Fibroblast of lung (primary cell): ENCODE data around the gene RCAN2.

Source experiments
- EZH2 ChIP-seq: IDR thresholded peaks from 2 replicates; pipeline ENCODE4 v1.5.1; 2012; ENCODE audit warnings: low read length, control low read depth, mild to moderate bottlenecking; ENCODE audit errors: missing control alignments
- TF ChIP-seq, protein P1 (sequence below), 2 donors: IDR thresholded peaks in 1 of 2; conservative IDR thresholded peaks in 1 of 2; 1 replicate in 1 of 2; 2 replicates in 1 of 2; pipeline ENCODE4 v1.5.1; 2011 to 2012; ENCODE audit warnings: low read length in 2 of 2, control low read depth in 1 of 2, inconsistent platforms in 1 of 2, low read depth in 1 of 2, mild to moderate bottlenecking in 1 of 2

DNA sequence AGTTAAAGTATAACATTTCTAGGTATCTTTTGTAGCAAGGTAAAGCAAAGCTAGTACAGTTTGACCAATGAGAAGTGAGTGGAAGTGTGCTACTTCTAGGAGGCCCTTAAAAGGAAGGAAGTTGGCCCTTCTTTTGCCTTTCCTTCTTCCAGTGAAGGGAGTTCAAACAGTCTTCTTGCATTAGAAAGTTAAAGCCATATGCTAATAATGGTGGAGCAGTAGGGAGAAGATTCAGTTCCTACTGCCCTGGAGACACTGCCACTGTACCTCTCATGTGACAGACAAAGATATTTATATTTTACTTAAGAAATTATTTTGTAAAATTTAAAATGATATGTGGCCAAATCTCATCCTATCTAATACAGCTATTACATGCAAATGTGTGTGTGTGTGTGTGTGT lies 26.0 kb upstream of the RCAN2 start:
- TF ChIP-seq, protein P1, sequence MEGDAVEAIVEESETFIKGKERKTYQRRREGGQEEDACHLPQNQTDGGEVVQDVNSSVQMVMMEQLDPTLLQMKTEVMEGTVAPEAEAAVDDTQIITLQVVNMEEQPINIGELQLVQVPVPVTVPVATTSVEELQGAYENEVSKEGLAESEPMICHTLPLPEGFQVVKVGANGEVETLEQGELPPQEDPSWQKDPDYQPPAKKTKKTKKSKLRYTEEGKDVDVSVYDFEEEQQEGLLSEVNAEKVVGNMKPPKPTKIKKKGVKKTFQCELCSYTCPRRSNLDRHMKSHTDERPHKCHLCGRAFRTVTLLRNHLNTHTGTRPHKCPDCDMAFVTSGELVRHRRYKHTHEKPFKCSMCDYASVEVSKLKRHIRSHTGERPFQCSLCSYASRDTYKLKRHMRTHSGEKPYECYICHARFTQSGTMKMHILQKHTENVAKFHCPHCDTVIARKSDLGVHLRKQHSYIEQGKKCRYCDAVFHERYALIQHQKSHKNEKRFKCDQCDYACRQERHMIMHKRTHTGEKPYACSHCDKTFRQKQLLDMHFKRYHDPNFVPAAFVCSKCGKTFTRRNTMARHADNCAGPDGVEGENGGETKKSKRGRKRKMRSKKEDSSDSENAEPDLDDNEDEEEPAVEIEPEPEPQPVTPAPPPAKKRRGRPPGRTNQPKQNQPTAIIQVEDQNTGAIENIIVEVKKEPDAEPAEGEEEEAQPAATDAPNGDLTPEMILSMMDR (conservative IDR thresholded peaks at IDR 0.05 in 1 of 2, IDR thresholded peaks at IDR 0.05 in 1 of 2; ENCODE audit: low read depth in 1 of 2, low read length in 2 of 2), result no peak
- no peak for TF ChIP-seq EZH2
